ENCODE measurements around the gene TUBA4B.
"Not testable (repeated sequence)": the region's sequence is repeated elsewhere in the genome, so short reads cannot be mapped to it uniquely, and the experiment has no call there.

The TUBA4B gene

DNA sequence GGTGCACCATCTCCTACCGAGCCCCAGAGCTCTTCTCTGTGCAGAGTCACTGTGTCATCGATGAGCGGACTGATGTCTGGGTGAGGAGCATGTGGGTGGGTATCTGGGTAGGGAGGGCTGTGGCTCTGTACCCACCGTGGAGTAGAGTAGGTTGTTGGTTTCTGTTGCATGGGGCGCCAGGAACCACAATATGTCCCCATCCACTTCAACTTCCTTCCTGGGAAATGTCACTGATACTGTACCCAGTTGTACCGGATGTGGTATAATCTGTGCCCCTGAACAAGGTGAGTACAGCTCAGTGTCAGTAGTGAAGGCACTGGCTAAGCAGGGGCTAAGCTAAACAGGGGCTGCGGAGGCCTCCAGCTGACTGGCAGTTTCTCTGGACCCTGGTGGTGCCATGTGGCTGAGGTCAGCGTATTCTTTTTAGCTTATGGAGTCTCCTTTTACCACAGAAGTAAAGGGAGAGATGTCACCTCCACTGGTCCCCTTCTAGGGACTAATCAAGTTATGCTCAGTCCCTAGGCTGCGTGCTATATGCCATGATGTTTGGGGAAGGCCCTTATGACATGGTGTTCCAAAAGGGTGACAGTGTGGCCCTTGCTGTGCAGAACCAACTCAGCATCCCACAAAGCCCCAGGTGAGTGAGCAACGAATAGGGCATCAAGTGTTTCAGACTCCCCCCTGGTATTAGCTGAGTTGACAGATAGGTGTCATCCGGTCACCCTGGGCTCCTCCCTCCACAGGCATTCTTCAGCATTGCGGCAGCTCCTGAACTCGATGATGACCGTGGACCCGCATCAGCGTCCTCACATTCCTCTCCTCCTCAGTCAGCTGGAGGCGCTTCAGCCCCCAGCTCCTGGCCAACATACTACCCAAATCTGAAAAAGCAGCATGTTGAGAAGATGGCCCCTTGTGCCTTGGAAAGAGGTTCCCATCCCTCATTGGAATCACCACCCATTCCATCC, 5.1 kb upstream of the TUBA4B start:
- no peak for FAIRE-seq
- DNase-seq (ENCODE audit: insufficient read length, low spot score) = no peak

DNA sequence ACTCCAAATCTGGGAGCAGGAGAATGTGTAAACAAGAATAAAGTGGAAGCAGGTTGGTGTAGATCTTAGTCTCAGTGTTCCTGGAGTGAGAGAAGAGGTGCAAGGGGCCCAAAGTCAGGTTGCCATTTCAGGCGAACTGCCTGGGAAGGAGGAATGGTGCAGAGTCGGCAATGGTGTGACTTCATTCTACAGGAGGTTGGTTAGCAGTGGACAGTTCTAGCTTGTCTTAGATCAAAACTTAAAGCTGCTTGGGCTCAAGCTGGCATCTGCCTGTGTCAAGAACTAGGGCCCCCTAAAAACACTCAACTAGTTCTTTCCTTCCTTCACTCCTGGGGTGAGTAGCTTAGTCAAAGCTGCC, 4.2 kb upstream of the TUBA4B start:
- FAIRE-seq (no peak), DNase-seq (ENCODE audit: insufficient read length, low spot score) (no peak)

DNA sequence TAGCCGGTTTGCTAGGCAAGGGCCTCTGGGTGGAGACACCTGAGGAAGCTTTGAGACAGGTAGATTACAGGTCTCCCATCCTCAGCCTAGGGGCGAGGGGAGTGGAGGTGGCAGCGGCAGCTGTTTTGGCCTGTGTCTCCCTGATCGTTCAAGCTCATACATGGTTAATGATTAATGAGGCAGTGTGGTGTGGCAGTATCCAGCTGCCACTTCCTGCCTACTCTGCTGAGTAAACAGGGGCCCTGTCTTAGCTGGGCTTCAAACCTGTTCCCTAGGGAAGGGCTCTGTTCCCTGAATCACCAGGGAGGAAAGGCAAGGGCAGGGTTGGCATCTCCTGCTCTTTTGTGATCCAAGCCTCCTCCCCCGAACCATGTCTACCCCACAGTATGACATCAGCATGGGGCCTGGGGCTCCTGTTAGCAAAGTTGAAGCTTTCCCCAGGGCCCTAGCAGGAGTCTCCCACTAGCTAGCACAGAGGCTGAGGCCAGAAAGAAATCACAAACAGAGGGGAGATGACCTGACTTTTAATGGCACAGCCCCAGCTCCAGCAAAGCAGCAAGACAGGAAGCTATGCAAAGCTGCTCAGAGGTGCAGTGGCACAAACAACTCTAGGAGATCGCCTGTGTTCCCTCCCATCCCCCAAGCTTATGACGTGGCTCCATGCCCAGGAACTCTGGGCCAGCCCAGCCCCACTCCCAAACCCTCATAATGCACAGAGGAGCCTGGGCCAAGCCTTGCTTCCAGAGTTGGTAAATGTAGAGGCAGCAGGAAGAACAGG, 3.7 kb upstream of the TUBA4B start:
- FAIRE-seq (no peak), DNase-seq (ENCODE audit: insufficient read length, low spot score) (no peak)

DNA sequence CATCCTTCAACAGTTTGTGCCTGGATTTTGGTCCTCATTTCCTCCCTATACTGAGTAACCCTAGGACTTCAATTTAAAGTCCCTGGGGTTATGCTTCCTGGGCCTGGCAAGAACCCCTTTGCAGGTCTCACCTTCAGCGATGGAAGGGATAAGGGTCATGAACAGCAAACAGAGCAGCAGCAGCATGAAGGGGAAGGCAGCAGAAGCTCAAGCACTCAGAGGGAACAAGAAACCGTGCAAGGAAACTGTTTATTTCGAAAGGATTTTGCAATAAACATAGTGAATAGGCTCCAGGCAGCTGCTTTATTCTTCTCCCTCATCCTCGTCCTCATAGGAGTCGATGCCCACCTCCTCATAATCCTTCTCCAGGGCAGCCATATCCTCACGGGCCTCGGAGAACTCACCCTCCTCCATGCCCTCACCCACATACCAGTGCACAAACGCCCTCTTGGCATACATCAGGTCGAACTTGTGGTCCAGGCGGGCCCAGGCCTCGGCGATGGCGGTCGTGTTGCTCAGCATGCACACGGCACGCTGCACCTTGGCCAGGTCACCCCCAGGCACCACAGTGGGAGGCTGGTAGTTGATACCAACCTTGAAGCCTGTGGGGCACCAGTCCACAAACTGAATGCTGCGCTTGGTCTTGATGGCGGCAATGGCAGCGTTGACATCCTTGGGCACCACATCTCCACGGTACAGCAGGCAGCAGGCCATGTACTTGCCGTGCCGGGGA, 2.8 kb upstream of the TUBA4B start:
- no peak for FAIRE-seq
- no peak for DNase-seq (ENCODE audit: insufficient read length, low spot score)

DNA sequence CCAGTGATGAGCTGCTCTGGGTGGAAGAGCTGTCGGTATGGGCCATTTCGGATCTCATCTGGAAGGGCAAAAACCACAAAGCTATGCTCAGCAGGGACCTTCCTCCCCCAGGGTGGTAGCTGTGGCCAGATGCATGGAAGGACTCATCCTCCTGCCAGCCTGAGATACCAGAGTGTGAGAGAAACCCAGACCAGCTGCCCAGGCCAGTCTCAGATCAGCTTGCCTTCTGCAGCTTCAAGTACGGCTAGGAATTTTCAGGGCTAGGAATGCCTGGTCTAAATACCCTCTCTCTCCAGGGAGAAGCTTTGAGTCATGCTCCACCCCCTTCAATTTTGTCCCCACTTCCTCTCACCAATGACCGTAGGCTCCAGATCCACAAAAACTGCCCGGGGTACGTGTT, 1.4 kb upstream of the TUBA4B start:
- DNase-seq (ENCODE audit: insufficient read length, low spot score) = no peak
- no peak for FAIRE-seq

DNA sequence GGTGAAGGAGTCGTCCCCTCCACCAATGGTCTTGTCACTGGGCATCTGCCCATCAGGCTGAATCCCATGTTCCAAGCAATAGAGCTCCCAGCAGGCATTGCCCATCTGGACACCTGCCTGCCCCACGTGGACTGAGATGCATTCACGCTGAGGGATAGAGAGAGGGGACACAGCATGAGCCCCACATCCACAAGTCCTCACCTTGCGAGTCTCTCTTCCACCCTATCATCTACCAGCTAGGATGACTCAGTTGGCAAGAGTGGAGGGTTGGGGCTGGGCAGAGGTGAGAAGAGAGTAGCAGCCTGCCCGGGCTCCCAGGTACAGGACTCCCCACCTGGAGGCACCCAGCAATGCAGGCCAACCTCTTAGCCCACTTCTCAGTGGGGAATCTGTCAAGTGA, 959 bp upstream of the TUBA4B start:
- FAIRE-seq = no peak
- no peak for DNase-seq (ENCODE audit: insufficient read length, low spot score)

DNA sequence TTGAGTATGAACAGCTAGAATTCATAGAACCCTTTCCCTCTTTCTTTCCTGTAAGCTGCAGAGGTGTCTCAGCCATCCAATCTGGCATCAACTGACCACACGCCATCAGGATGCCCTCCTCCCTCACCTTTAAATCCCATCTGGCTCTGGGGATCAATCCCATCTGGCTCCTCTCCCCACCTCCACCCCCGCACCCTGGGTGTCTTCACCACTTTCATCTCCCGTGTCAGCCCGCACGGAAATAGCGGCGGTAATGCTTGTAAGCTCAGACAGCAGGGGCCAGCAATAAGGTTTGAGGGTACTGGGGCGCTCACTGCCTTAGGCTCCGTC, 508 bp upstream of the TUBA4B start:
- DNase-seq (ENCODE audit: insufficient read length, low spot score) (no peak), FAIRE-seq (no peak)

DNA sequence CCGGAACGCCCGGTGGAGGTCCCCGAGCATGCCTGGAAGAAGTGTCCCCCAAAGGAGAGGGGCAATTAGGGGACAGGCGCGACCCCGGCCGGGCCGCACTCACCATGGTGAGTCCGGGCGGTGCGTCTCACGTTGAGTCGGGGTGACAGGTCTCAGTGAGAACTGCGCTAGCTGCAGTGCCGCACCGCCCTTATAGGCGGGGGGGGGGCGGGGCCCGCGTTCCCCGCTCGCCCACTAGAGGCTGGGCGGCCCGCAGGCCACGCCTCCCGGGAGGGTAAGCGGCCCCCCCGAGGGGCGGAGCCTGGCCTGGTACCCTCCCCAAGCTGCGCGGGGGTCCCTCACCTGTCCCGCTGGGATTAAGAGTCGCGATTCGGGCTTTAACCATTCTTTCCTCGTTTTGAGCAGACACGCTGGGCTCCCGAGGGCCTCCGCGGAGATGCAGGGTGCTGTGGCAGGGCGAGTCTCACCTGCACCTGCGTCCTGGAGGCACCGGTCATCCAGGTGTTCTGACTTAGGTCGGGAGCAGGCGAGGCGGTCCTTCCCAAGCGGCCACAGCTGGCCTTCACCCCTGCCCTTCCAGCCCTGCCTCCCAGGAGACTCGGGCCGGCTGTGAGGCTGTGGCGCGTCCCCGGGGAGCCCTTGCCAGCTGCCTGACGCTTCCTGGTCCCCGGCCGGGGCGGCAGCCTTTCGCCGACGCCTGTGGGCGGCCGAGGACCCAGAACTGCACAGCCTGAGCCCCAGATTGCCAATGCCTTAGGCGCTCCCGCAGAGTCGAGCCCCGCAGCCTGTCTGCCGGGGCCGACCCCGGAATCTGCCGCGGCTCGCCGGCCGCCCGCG, 928 bp downstream of the TUBA4B start, which contains the start of gene TUBA4A:
TSS of gene TUBA4A (minus strand) at position 166 of the 837 bp plus-strand sequence. CDS start at position 106, 60 bp downstream.
- FAIRE-seq = no peak

DNA sequence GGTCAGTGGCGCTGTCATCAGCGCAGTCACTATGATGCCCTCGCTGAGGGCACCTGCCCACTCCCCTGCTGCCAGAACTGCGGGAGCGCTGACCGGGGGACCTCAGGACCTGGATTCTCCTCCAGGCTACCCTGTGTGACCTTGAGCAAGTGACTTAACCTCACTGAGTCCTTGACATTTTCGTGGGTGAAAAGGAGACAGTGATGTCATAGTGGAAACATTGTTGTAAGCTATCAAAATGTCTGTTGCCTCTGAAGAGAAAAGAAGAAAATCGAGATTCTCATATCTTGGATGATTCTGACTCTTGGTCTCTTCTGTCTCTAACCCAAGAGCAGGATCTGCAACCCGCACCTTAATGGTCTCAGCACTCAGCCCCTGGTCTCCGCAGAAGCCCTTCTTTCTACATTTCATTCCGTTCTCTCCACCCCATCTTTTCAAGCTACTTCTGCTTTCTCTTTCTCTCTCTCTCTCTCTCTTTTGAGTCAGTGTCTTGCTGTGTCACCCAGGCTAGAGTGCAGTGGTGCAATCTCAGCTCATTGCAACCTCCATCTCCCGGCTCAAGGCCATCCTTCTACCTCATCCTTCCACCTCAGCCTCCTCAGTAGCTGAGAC, 1.7 kb downstream of the TUBA4B start:
- no peak for FAIRE-seq
- DNase-seq (ENCODE audit: insufficient read length, low spot score) = no peak

More for the DNA sequence above, 928 bp downstream of the TUBA4B start, which contains the start of gene TUBA4A:
- DNase-seq (ENCODE audit: insufficient read length, low spot score) = peak; percentile 67

DNA sequence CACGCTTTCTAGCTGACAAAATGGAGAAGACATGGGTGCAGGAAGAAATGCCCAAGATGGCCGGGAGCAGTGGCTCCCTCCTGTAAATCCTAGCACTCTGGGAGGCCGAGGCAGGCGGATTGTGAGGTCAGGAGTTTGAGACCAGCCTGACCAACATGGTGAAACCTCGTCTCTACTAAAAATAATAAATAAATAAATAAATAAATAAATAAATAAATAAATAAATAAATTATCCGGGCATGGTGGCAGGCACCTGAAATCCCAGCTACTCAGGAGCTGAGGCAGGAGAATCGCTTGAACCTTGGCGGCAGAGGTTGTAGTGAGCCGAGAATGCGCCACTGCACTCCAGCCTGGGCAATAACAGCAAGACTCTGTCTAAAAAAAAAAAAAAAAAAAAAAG, 5.9 kb downstream of the TUBA4B start:
- not testable (repeated sequence) for FAIRE-seq; DNase-seq (ENCODE audit: insufficient read length, low spot score)

DNA sequence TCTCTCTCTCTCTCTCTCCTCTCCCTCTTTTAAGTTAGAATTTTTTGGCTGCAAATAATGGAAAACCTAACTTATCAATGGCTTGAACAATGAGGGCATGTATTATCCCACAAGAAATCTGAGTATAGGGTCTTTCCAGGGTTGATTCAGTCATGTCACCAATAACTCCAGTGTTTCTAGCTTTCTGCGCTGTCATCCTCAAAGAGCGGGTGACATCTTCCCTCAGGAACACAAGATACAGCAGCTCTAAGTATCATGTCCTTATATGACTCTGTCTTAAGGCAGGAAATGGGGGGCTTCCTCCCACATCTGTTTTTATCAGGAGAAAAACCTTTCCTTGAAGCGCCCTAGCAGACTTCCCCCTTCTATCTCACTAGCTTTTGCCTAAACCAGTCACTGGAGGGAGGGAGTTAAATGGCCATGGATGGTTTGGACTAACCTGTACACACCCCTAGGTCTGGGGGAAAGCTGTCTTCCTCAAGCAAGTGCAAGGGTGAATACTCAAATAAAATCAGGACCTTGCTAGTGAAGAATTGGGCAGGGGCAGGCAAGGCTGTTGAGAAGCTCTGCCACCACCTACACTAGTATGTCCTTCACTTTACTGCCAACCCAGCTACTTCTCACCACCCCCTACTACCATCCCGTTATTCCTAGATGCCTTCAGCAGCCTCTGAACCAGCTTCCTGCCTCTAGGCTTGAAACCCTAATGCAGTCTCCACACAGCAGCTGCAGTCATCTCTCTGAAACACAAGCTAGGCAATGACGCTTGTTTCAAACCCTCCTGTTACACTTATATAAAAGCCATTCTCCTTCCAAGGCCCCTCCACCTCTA, 8.2 kb downstream of the TUBA4B start:
- FAIRE-seq = no peak
- no peak for DNase-seq (ENCODE audit: insufficient read length, low spot score)

DNA sequence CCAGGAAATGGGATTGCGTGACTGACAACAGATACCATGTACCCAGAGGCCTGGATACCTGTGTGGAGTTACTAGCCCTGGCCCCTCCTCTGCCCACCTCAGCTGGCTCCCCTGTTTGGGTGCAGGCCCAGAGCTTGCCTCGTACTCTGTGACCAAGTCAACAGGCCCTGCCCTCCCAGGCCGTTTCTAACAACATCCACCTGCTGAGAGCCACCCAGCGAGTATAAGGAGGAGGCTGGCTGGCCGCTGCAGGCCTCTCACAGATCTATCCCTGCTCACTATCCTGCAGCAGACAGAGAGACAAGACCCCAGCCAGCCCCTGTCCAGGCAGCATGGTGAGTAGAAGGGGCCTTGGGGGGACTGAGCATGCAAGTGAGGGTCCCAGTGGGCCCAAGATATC, 13.2 kb downstream of the TUBA4B start:
- DNase-seq (ENCODE audit: insufficient read length, low spot score) = no peak
- FAIRE-seq = no peak

DNA sequence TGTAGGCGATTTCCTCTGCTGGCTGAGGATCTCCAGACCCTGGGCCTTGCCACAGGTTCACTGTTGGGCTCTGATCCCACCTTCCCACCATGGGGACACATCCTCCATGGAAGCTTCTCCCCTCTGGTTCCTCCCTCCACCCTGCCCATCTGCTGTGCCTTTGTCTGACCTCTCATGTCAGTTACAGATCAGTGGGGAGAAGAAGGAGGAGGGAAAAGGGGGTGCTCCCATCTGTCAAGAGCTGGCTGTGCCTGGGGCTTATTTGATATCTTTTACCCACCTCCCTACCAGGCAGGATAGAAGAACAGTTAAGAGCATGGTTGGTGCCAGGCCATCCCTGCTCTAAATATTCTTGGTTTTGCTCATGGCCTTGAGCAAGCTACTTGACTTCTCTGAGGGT, 13.8 kb downstream of the TUBA4B start:
- DNase-seq (ENCODE audit: insufficient read length, low spot score) = no peak

DNA sequence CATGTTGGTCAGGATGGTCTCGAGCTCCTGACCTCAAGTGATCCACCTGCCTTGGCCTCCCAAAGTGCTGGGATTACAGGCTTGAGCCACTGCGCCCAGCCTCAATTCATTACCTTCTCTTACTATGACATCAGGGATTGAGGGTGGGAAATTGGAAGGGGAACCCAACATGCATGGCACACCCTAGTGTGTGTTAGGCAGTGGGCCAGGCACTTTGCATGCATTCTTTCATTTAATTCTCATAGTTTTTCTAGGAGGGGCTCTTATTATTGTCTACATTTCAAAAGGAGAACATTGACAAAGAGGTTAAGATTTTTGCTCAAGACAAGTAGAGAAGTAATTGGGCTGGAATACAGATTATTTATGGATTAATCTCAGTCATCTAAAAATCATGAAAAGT, 15.3 kb downstream of the TUBA4B start:
- FAIRE-seq = no peak
- no peak for DNase-seq (ENCODE audit: insufficient read length, low spot score)

More for the DNA sequence above, 13.8 kb downstream of the TUBA4B start:
- FAIRE-seq = no peak

DNA sequence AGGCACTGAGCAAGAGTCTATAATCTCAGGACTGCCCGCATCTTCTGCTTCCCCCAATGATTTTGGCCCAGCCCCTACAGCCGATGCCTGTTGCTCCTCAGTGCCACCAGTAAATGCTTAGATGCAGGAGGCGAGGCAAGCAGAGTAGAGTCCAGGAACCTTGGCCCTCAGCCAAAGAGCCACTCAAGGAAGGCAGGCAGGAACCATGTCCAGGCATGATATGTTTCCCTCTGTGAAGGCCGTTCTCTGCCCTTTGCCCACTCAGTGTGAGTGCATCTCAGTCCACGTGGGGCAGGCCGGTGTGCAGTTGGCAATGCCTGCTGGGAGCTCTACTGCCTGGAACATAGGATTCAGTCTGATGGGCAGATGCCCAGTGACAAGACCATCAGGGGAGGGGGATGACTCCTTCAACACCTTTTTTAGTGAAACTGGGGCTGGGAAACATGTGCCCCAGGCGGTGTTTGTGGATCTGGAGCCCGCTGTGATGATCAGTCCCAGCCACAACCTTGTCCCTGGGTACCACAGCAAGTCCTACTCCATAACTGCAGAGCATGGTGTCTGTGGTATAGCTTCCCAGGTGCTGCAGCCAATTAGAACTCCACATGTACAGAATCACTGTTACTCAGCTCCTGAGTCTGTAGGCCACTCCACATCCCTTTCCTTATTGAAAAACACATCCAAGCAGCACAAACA, 16.5 kb downstream of the TUBA4B start:
- FAIRE-seq (peak; percentile 23), DNase-seq (ENCODE audit: insufficient read length, low spot score) (no peak)

DNA sequence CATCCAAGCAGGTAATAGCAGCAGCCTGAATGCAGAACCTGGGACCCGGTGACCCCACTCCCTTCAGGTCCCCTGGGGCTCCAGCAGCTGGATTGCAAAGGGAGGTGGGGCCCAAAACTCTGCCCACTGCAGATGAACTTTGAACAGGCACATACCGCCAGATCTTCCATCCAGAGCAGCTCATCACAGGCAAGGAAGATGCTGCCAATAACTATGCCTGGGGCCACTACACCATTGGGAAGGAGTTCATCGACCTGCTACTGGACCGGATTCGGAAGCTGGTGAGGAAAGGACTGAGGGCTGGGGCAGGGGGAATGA, 17.0 kb downstream of the TUBA4B start:
- FAIRE-seq = no peak
- DNase-seq (ENCODE audit: insufficient read length, low spot score) = no peak

DNA sequence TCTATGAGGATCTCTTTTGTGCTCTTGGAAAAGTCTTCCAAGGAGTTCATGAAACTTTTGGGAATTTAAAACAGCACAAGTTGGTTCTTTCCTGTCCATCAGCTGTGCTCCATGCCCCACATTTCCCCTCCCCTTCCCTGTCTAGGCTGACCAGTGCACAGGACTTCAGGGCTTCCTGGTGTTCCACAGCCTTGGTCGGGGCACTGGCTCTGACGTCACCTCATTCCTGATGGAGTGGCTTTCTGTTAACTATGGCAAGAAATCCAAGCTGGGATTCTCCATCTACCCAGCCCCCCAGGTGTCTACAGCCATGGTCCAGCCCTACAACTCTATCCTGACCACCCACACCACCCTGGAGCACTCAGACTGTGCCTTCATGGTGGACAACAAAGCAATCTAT, 18.0 kb downstream of the TUBA4B start:
- FAIRE-seq (no peak), DNase-seq (ENCODE audit: insufficient read length, low spot score) (no peak)

DNA sequence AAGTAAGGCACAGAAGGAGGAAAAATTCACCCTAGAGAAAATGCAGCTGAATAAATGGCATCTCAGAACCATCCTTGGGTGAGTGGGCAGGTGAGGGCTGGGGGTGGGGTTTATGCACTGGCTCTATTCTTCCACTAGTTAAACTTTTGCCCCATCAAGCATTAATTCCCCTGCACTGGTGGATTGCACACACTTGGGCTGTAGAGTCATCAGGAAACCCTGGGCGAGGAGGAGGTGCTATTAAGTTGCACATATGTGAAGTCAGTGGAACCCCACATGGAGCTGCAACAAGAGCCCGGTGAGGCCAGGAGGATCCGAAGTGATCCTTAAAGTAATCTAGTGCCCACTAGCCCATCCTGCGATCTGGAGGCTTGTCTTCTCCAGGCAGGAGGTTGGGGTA, 19.3 kb downstream of the TUBA4B start:
- DNase-seq (ENCODE audit: insufficient read length, low spot score) (no peak), FAIRE-seq (no peak)

DNA sequence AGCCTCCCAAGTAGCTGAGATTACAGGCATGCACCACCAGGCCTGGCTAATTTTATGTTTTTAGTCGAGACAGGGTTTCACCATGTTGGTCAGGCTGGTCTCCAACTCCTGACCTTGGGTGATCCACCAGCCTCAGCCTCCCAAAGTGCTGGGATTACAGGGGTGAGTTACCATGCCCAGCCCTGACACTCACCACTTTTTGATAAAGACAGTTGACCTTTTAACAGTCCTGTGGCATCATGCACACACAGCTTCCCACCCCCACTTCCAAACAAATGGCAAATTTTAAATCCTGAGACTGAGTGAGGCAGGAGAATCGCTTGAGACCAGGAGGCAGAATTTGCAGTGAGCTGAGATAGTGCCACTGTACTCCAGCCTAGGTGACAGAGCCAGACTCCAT, 20.0 kb downstream of the TUBA4B start:
- DNase-seq (ENCODE audit: insufficient read length, low spot score) (no peak), FAIRE-seq (no peak)
